ENCODE results near the gene CAP2.

The CAP2 gene

GRCh38 chr6:17477356-17477755, 84.0 kb downstream of the CAP2 start:
- DNase-seq: no peak

GRCh38 chr6:17478223-17478907, 85.0 kb downstream of the CAP2 start:
- no peak for DNase-seq

GRCh38 chr6:17478946-17479345, 85.6 kb downstream of the CAP2 start:
- no peak for DNase-seq

GRCh38 chr6:17480476-17480875, 87.1 kb downstream of the CAP2 start:
- no peak for DNase-seq

- no peak for DNase-seq
Measured at GRCh38 chr6:17482711-17483110, 89.3 kb downstream of the CAP2 start.

GRCh38 chr6:17483391-17484016, 90.1 kb downstream of the CAP2 start:
- DNase-seq: no peak

GRCh38 chr6:17484201-17484849, 90.9 kb downstream of the CAP2 start:
- no peak for DNase-seq

GRCh38 chr6:17485181-17485580, 91.8 kb downstream of the CAP2 start:
- no peak for DNase-seq

GRCh38 chr6:17485946-17486345, 92.6 kb downstream of the CAP2 start:
- no peak for DNase-seq

GRCh38 chr6:17486680-17487079, 93.3 kb downstream of the CAP2 start:
- DNase-seq: no peak

- DNase-seq: no peak
Measured at GRCh38 chr6:17490724-17491123, 97.3 kb downstream of the CAP2 start.

GRCh38 chr6:17491416-17492142, 98.2 kb downstream of the CAP2 start:
- DNase-seq: no peak

GRCh38 chr6:17492350-17492749, 99.0 kb downstream of the CAP2 start:
- no peak for DNase-seq

- no peak for DNase-seq
Measured at GRCh38 chr6:17493286-17493685, 99.9 kb downstream of the CAP2 start.

GRCh38 chr6:17494177-17494576, 100.8 kb downstream of the CAP2 start:
- no peak for DNase-seq

GRCh38 chr6:17494919-17495318, 101.5 kb downstream of the CAP2 start:
- no peak for DNase-seq

- DNase-seq: no peak
Measured at GRCh38 chr6:17497535-17498095, 104.2 kb downstream of the CAP2 start.

- no peak for DNase-seq
Measured at GRCh38 chr6:17501442-17501841, 108.0 kb downstream of the CAP2 start.

GRCh38 chr6:17501982-17502704, 108.7 kb downstream of the CAP2 start:
- DNase-seq: no peak

GRCh38 chr6:17503051-17503450, 109.7 kb downstream of the CAP2 start:
- DNase-seq: no peak

GRCh38 chr6:17504005-17504404, 110.6 kb downstream of the CAP2 start:
- no peak for DNase-seq

- no peak for DNase-seq
Measured at GRCh38 chr6:17505062-17505476, 111.7 kb downstream of the CAP2 start.
